HCT116 (cell line): Measurements from ENCODE around the gene GNGT2. TPM values are rescaled to one million over a fixed set of nuclear protein-coding genes. Genes with fewer than 3 reads are reported as not detected.

Source experiments
- ATAC-seq: fragments of 200-7000 bp; cut with Tn5 transposase; 2 replicates; pipeline ENCODE4 v1.9.1; 2020; ENCODE audit warnings: mild to moderate bottlenecking, moderate library complexity
- BruUV-seq: library from RNA; stranded (reverse); fragments of 400-500 nt; replicated peaks from 2 replicates; lab custom pipeline; 2021; lab: Mats Ljungman, UMichigan
- CTCF ChIA-PET: fragments of 300-600 bp; sonication (Branson Sonifier 250); formaldehyde crosslinking; loops from one replicate; lab custom pipeline; 2021; ENCODE audit warnings: antibody characterized with exemption; lab: Charles Lee
- POLR2A ChIA-PET: fragments of 300-600, 350-600 bp; sonication (Branson Sonifier 250); formaldehyde crosslinking; loops from one replicate; lab custom pipeline; 2021; ENCODE audit warnings: antibody characterized with exemption; lab: Charles Lee
- RAD21 ChIA-PET, 2 experiments: fragments of 300-600 bp; sonication (Branson Sonifier 250); formaldehyde crosslinking; loops; one replicate each; lab custom pipeline; 2023; ENCODE audit warnings: low total read pairs in 2 of 2; ENCODE audit not compliant: uncharacterized antibody in 2 of 2, unreplicated experiment in 2 of 2, low non-redundant PET in 1 of 2; lab: Charles Lee
- DNase-seq: peaks from one replicate; pipeline ENCODE4 v3.0.0-alpha.2; 2010; ENCODE audit warnings: low read depth, low spot score
- H2AFZ ChIP-seq: fragments of 200-600 bp; shearing (Covaris generic), sonication (generic); 2 replicates; pipeline ENCODE4 v1.6.1; 2017; ENCODE audit warnings: low read depth, mixed run types, mixed read lengths, antibody characterized with exemption, low read length; ENCODE audit not compliant: poor library complexity, severe bottlenecking
- H3K27ac ChIP-seq: 2 replicates; pipeline ENCODE4 v1.5.1; 2012; ENCODE audit warnings: low read depth, low read length
- H3K27me3 ChIP-seq: fragments of 200-600 bp; sonication (generic); 2 replicates; pipeline ENCODE4 v1.6.1; 2016; ENCODE audit warnings: mixed run types, low read length, mixed read lengths; ENCODE audit not compliant: insufficient read depth
- H3K36me3 ChIP-seq, 2 experiments: fragments of 200-500 bp in 1 of 2; fragments of 200-600 bp in 1 of 2; sonication (Bioruptor generic) in 1 of 2; sonication (generic) in 1 of 2; 2 replicates each; pipeline versions ENCODE4 v1.5.1 to v1.6.1; 2014 to 2016; ENCODE audit warnings: low read length in 2 of 2, inconsistent platforms in 1 of 2, mixed read lengths in 1 of 2, mixed run types in 1 of 2; ENCODE audit not compliant: insufficient read depth in 2 of 2, control insufficient read depth in 1 of 2
- H3K4me1 ChIP-seq, 2 experiments: fragments of 200-600 bp in 1 of 2; sonication (generic) in 1 of 2; 2 replicates each; pipeline versions ENCODE4 v1.5.1 to v1.6.1; 2012 to 2017; ENCODE audit warnings: low read length in 2 of 2, inconsistent platforms in 1 of 2, mild to moderate bottlenecking in 1 of 2, mixed read lengths in 1 of 2, mixed run types in 1 of 2, moderate library complexity in 1 of 2; ENCODE audit not compliant: insufficient read depth in 2 of 2, control insufficient read depth in 1 of 2
- H3K4me2 ChIP-seq: fragments of 200-600 bp; sonication (generic); 2 replicates; pipeline ENCODE4 v1.6.1; 2017; ENCODE audit warnings: mixed run types, low read length, mixed read lengths
- H3K4me3 ChIP-seq, 2 experiments: fragments of 200-600 bp in 1 of 2; sonication (generic) in 1 of 2; replicated peaks in 1 of 2; 2 replicates each; pipeline ENCODE4 v1.5.1; 2011 to 2016; ENCODE audit warnings: low read length in 2 of 2, control low read depth in 1 of 2, low read depth in 1 of 2, mild to moderate bottlenecking in 1 of 2, mixed read lengths in 1 of 2, mixed run types in 1 of 2
- H3K79me2 ChIP-seq: fragments of 200-600 bp; sonication (generic); 2 replicates; pipeline ENCODE4 v1.6.1; 2017; ENCODE audit warnings: mild to moderate bottlenecking, mixed run types, low read length, moderate library complexity, mixed read lengths; ENCODE audit not compliant: insufficient read depth
- H3K9ac ChIP-seq: fragments of 200-600 bp; sonication (generic); 2 replicates; pipeline ENCODE4 v1.6.1; 2016; ENCODE audit warnings: low read length, mixed read lengths
- H3K9me2 ChIP-seq: fragments of 200-600 bp; sonication (generic), shearing (Covaris generic); 2 replicates; pipeline ENCODE4 v1.6.1; 2017; ENCODE audit warnings: mixed run types, mild to moderate bottlenecking, moderate library complexity; ENCODE audit not compliant: insufficient read depth
- H3K9me3 ChIP-seq, 2 experiments: fragments of 200-500 bp in 1 of 2; fragments of 200-600 bp in 1 of 2; sonication (Bioruptor generic) in 1 of 2; sonication (generic) in 1 of 2; 2 replicates each; pipeline ENCODE4 v1.6.1; 2014 to 2017; ENCODE audit warnings: low read length in 2 of 2, mixed read lengths in 2 of 2, inconsistent platforms in 1 of 2, low read depth in 1 of 2, mild to moderate bottlenecking in 1 of 2, mixed run types in 1 of 2, moderate library complexity in 1 of 2; ENCODE audit not compliant: control insufficient read depth in 1 of 2, insufficient read depth in 1 of 2
- H4K20me1 ChIP-seq: fragments of 200-600 bp; sonication (generic), shearing (Covaris generic); 2 replicates; pipeline ENCODE4 v1.6.1; 2017; ENCODE audit warnings: mixed run types, mild to moderate bottlenecking, moderate library complexity; ENCODE audit not compliant: insufficient read depth
- ATF3 ChIP-seq: IDR thresholded peaks from 2 replicates; pipeline ENCODE4 v1.6.1; 2012
- CBX3 ChIP-seq: IDR thresholded peaks from 2 replicates; pipeline ENCODE4 v1.6.1; 2012; ENCODE audit warnings: low read depth
- EGR1 ChIP-seq: IDR thresholded peaks from 2 replicates; pipeline ENCODE4 v1.6.1; 2012; ENCODE audit warnings: low read depth
- ELF1 ChIP-seq: IDR thresholded peaks from 2 replicates; pipeline ENCODE4 v1.6.1; 2012; ENCODE audit warnings: low read depth, borderline replicate concordance
- EZH2phosphoT487 ChIP-seq: fragments of 200-600 bp; IDR thresholded peaks from 2 replicates; pipeline ENCODE4 v1.6.1; 2018; ENCODE audit warnings: antibody characterized with exemption, borderline replicate concordance
- FOSL1 ChIP-seq: IDR thresholded peaks from 2 replicates; pipeline ENCODE4 v1.6.1; 2012; ENCODE audit warnings: low read depth
- JUND ChIP-seq: IDR thresholded peaks from 2 replicates; pipeline ENCODE4 v1.6.1; 2012
- POLR2A ChIP-seq: IDR thresholded peaks from 2 replicates; pipeline ENCODE4 v1.7.0; 2011; ENCODE audit warnings: borderline replicate concordance; ENCODE audit not compliant: insufficient read depth, insufficient read length; ENCODE audit errors: extremely low read depth
- POLR2AphosphoS5 ChIP-seq: IDR thresholded peaks from 2 replicates; pipeline ENCODE4 v1.6.1; 2011; ENCODE audit warnings: mild to moderate bottlenecking, low read depth, low read length, moderate library complexity
- RAD21 ChIP-seq: IDR thresholded peaks from 2 replicates; pipeline ENCODE4 v1.6.1; 2012; ENCODE audit warnings: low read depth, mild to moderate bottlenecking
- SIN3A ChIP-seq: IDR thresholded peaks from 2 replicates; pipeline ENCODE4 v1.6.1; 2012; ENCODE audit warnings: low read depth
- SP1 ChIP-seq: IDR thresholded peaks from 2 replicates; pipeline ENCODE4 v1.6.1; 2012; ENCODE audit warnings: low read depth
- TCF7L2 ChIP-seq: IDR thresholded peaks from 2 replicates; pipeline ENCODE4 v1.7.0; 2011; ENCODE audit warnings: borderline replicate concordance, inconsistent platforms; ENCODE audit not compliant: insufficient read depth, insufficient read length; ENCODE audit errors: extremely low read depth
- YY1 ChIP-seq: IDR thresholded peaks from 2 replicates; pipeline ENCODE4 v1.6.1; 2011; ENCODE audit warnings: low read length, low read depth, moderate library complexity, mild to moderate bottlenecking; ENCODE audit not compliant: insufficient replicate concordance; ENCODE audit errors: extremely low read depth
- intact Hi-C: fragments of 100-400 bp; cut with micrococcal nuclease; formaldehyde crosslinking; loops from 2 replicates; pipeline ENCODE4 v1.10.0; 2022
- total RNA-seq: library from RNA; stranded (reverse); gene quantifications from one replicate; pipeline ENCODE4 v1.2.1, GENCODE V29; 2021; ENCODE audit not compliant: unreplicated experiment
- TF ChIP-seq, protein P1 (sequence below): IDR thresholded peaks from 2 replicates; pipeline ENCODE4 v1.6.1; 2011; ENCODE audit warnings: mild to moderate bottlenecking, low read length, moderate library complexity; ENCODE audit not compliant: insufficient replicate concordance; ENCODE audit errors: extremely low read depth
- TF ChIP-seq, protein P2 (sequence below): IDR thresholded peaks from 2 replicates; pipeline ENCODE4 v1.6.1; 2012
- TF ChIP-seq, protein P3 (sequence below), 3 experiments: fragments of 200-600 bp in 1 of 3; sonication (generic) in 1 of 3; IDR thresholded peaks in 2 of 3; conservative IDR thresholded peaks in 1 of 3; 2 replicates each; pipeline ENCODE4 v1.5.1; 2012 to 2017; ENCODE audit warnings: low read depth in 2 of 3, low read length in 2 of 3, antibody characterized with exemption in 1 of 3, borderline replicate concordance in 1 of 3, control low read depth in 1 of 3, mild to moderate bottlenecking in 1 of 3, mixed read lengths in 1 of 3, mixed run types in 1 of 3, moderate library complexity in 1 of 3; ENCODE audit not compliant: insufficient read depth in 1 of 3
- TF ChIP-seq, protein P4 (sequence below): IDR thresholded peaks from 2 replicates; pipeline ENCODE4 v1.6.1; 2012; ENCODE audit warnings: low read depth

The GNGT2 gene
- total RNA-seq, 1 experiment from 2014 or later = not detected

- H3K9me2 ChIP-seq = no peaks in the 10 kb centered on the region
- no peak overlapping the region for H3K4me3 ChIP-seq
- ATAC-seq (no peak), DNase-seq (no peak)
- ChIA-PET POLR2A (no interaction called here), RAD21 (no interaction called here), CTCF (no interaction called here)
- no peaks in the 10 kb centered on the region for H4K20me1 ChIP-seq
- H3K36me3 ChIP-seq = no peaks in the 10 kb centered on the region
- BruUV-seq = no TSS peak
- no peak overlapping the region for H2AFZ ChIP-seq
- H3K79me2 ChIP-seq = no peaks in the 10 kb centered on the region
- no peak overlapping the region for H3K27ac ChIP-seq
- H3K9me3 ChIP-seq = no peaks in the 10 kb centered on the region
- no peak overlapping the region for H3K9ac ChIP-seq
- no peaks in the 10 kb centered on the region for H3K27me3 ChIP-seq
- TF ChIP-seq, protein P1, sequence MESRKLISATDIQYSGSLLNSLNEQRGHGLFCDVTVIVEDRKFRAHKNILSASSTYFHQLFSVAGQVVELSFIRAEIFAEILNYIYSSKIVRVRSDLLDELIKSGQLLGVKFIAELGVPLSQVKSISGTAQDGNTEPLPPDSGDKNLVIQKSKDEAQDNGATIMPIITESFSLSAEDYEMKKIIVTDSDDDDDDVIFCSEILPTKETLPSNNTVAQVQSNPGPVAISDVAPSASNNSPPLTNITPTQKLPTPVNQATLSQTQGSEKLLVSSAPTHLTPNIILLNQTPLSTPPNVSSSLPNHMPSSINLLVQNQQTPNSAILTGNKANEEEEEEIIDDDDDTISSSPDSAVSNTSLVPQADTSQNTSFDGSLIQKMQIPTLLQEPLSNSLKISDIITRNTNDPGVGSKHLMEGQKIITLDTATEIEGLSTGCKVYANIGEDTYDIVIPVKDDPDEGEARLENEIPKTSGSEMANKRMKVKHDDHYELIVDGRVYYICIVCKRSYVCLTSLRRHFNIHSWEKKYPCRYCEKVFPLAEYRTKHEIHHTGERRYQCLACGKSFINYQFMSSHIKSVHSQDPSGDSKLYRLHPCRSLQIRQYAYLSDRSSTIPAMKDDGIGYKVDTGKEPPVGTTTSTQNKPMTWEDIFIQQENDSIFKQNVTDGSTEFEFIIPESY = no peak
- TF ChIP-seq JUND (no peak), CBX3 (no peak), EGR1 (no peak), FOSL1 (no peak), TCF7L2 (no peak), POLR2A (no peak), SIN3A (no peak), ATF3 (no peak), SP1 (no peak), POLR2AphosphoS5 (no peak), RAD21 (no peak), YY1 (no peak), EZH2phosphoT487 (no peak), ELF1 (no peak)
- TF ChIP-seq, protein P2, sequence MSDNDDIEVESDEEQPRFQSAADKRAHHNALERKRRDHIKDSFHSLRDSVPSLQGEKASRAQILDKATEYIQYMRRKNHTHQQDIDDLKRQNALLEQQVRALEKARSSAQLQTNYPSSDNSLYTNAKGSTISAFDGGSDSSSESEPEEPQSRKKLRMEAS = no peak
- TF ChIP-seq, protein P3, sequence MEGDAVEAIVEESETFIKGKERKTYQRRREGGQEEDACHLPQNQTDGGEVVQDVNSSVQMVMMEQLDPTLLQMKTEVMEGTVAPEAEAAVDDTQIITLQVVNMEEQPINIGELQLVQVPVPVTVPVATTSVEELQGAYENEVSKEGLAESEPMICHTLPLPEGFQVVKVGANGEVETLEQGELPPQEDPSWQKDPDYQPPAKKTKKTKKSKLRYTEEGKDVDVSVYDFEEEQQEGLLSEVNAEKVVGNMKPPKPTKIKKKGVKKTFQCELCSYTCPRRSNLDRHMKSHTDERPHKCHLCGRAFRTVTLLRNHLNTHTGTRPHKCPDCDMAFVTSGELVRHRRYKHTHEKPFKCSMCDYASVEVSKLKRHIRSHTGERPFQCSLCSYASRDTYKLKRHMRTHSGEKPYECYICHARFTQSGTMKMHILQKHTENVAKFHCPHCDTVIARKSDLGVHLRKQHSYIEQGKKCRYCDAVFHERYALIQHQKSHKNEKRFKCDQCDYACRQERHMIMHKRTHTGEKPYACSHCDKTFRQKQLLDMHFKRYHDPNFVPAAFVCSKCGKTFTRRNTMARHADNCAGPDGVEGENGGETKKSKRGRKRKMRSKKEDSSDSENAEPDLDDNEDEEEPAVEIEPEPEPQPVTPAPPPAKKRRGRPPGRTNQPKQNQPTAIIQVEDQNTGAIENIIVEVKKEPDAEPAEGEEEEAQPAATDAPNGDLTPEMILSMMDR (IDR thresholded peaks at IDR 0.05 in 2 of 3, conservative IDR thresholded peaks at IDR 0.05 in 1 of 3; ENCODE audit: borderline replicate concordance in 1 of 3, insufficient read depth in 1 of 3, low read depth in 2 of 3, low read length in 2 of 3) = no peak
- TF ChIP-seq, protein P4, sequence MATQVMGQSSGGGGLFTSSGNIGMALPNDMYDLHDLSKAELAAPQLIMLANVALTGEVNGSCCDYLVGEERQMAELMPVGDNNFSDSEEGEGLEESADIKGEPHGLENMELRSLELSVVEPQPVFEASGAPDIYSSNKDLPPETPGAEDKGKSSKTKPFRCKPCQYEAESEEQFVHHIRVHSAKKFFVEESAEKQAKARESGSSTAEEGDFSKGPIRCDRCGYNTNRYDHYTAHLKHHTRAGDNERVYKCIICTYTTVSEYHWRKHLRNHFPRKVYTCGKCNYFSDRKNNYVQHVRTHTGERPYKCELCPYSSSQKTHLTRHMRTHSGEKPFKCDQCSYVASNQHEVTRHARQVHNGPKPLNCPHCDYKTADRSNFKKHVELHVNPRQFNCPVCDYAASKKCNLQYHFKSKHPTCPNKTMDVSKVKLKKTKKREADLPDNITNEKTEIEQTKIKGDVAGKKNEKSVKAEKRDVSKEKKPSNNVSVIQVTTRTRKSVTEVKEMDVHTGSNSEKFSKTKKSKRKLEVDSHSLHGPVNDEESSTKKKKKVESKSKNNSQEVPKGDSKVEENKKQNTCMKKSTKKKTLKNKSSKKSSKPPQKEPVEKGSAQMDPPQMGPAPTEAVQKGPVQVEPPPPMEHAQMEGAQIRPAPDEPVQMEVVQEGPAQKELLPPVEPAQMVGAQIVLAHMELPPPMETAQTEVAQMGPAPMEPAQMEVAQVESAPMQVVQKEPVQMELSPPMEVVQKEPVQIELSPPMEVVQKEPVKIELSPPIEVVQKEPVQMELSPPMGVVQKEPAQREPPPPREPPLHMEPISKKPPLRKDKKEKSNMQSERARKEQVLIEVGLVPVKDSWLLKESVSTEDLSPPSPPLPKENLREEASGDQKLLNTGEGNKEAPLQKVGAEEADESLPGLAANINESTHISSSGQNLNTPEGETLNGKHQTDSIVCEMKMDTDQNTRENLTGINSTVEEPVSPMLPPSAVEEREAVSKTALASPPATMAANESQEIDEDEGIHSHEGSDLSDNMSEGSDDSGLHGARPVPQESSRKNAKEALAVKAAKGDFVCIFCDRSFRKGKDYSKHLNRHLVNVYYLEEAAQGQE = no peak
- no peak overlapping the region for H3K4me2 ChIP-seq
- intact Hi-C loops = no loop called here
- peaks cover 10 to 17% of the 10 kb centered on the region in 2 experiments for H3K4me1 ChIP-seq
Measured at GRCh38 chr17:49244839-49245238, 34.5 kb upstream of the GNGT2 start.
